Stimulated activated CD8-positive, alpha-beta memory T cell treated with anti-CD3 and anti-CD28 coated beads, Interleukin-15, amount 100 ng/mL, for 4 hours (primary cell): ENCODE results near the gene GCN1.
"Not testable (repeated sequence)": the region's sequence is repeated elsewhere in the genome, so short reads cannot be mapped to it uniquely, and the experiment has no call there.

Source experiments
- DNase-seq, 2 donors: peaks; one replicate each; pipeline ENCODE4 v3.0.0-alpha.2; 2020; ENCODE audit warnings: low read depth in 2 of 2

The GCN1 gene

GRCh38 chr12:120213758-120214157, 19.2 kb upstream of the GCN1 start:
- no peak for DNase-seq

GRCh38 chr12:120213182-120213581, 18.7 kb upstream of the GCN1 start:
- not testable (repeated sequence) for DNase-seq

GRCh38 chr12:120212301-120212700, 17.8 kb upstream of the GCN1 start:
- DNase-seq, result no peak

GRCh38 chr12:120211904-120212283, 17.4 kb upstream of the GCN1 start:
- no peak for DNase-seq

- DNase-seq, result no peak
These were observed 16.9 kb upstream of the GCN1 start for GRCh38 chr12:120211243-120211903.

GRCh38 chr12:120209851-120210250, 15.3 kb upstream of the GCN1 start:
- no peak for DNase-seq

GRCh38 chr12:120207227-120207626, 12.7 kb upstream of the GCN1 start:
- DNase-seq, result no peak

- DNase-seq, result not testable (repeated sequence)
These were observed 12.3 kb upstream of the GCN1 start for GRCh38 chr12:120206781-120207180.

- DNase-seq, result no peak
These were observed 11.7 kb upstream of the GCN1 start for GRCh38 chr12:120206228-120206627.

- no peak for DNase-seq
These were observed 9.7 kb upstream of the GCN1 start for GRCh38 chr12:120204171-120204570.

GRCh38 chr12:120200364-120200800, 5.9 kb upstream of the GCN1 start:
- no peak for DNase-seq

GRCh38 chr12:120199595-120200306, 5.2 kb upstream of the GCN1 start:
- peak in 1 of 2 donors; percentile 11 for DNase-seq

- no peak for DNase-seq
These were observed 4.5 kb upstream of the GCN1 start for GRCh38 chr12:120199025-120199424.

GRCh38 chr12:120197542-120197887, 3.0 kb upstream of the GCN1 start:
- no peak for DNase-seq

GRCh38 chr12:120196817-120197541, 2.5 kb upstream of the GCN1 start:
- not testable (repeated sequence) for DNase-seq

GRCh38 chr12:120196363-120196762, 1.8 kb upstream of the GCN1 start:
- no peak for DNase-seq

- DNase-seq, result no peak
These were observed 335 bp downstream of the GCN1 start for GRCh38 chr12:120194226-120194533.

- DNase-seq, result not testable (repeated sequence)
These were observed 1.2 kb downstream of the GCN1 start for GRCh38 chr12:120193286-120193685.

- DNase-seq, result no peak
These were observed 3.5 kb downstream of the GCN1 start for GRCh38 chr12:120190985-120191480.

GRCh38 chr12:120190386-120190785, 4.1 kb downstream of the GCN1 start:
- no peak for DNase-seq

GRCh38 chr12:120186654-120187053, 7.9 kb downstream of the GCN1 start:
- no peak for DNase-seq

- no peak for DNase-seq
These were observed 11.3 kb downstream of the GCN1 start for GRCh38 chr12:120183211-120183631.
